A673 (cell line): ENCODE data around the gene FZD7. TPM values are rescaled to one million over a fixed set of nuclear protein-coding genes. Genes with fewer than 3 reads are reported as not detected.

ENCODE experiments used
- BruUV-seq: library from RNA; stranded (reverse); fragments of 400-500 nt; replicated peaks from 2 replicates; lab custom pipeline; 2021; lab: Mats Ljungman, UMichigan
- CTCF ChIA-PET: fragments of 300-600 bp; sonication (Branson Sonifier 250); formaldehyde crosslinking; loops from one replicate; lab custom pipeline; 2022; ENCODE audit warnings: antibody characterized with exemption; lab: Charles Lee
- POLR2A ChIA-PET: fragments of 300-600 bp; sonication (Branson Sonifier 250); formaldehyde crosslinking; loops from one replicate; lab custom pipeline; 2022; ENCODE audit warnings: antibody characterized with exemption; ENCODE audit not compliant: low non-redundant PET; lab: Charles Lee
- DNase-seq: peaks from one replicate; pipeline ENCODE4 v3.0.0-alpha.2; 2015; ENCODE audit warnings: low spot score
- H3K27ac ChIP-seq: fragments of 200-600 bp; sonication (generic); 2 replicates; pipeline ENCODE4 v1.5.1; 2016; ENCODE audit warnings: mixed run types, low read depth, mild to moderate bottlenecking, mixed read lengths, antibody characterized with exemption, low read length; ENCODE audit not compliant: poor library complexity, severe bottlenecking
- H3K27me3 ChIP-seq: fragments of 200-600 bp; sonication (generic); replicated peaks from 2 replicates; pipeline ENCODE4 v1.6.1; 2017; ENCODE audit warnings: mixed run types, low read depth, mild to moderate bottlenecking, mixed read lengths, antibody characterized with exemption, low read length; ENCODE audit not compliant: insufficient read depth, poor library complexity
- H3K36me3 ChIP-seq: fragments of 200-600 bp; sonication (generic); 2 replicates; pipeline ENCODE4 v1.6.1; 2016; ENCODE audit warnings: mixed run types, mild to moderate bottlenecking, mixed read lengths, antibody characterized with exemption, low read length; ENCODE audit not compliant: insufficient read depth, poor library complexity, severe bottlenecking
- H3K4me1 ChIP-seq: fragments of 200-600 bp; sonication (generic); 2 replicates; pipeline ENCODE4 v1.6.1; 2017; ENCODE audit warnings: mixed run types, mild to moderate bottlenecking, mixed read lengths, antibody characterized with exemption, low read length; ENCODE audit not compliant: insufficient read depth, poor library complexity, severe bottlenecking
- H3K4me3 ChIP-seq: fragments of 200-600 bp; sonication (generic); 2 replicates; pipeline ENCODE4 v1.5.1; 2016; ENCODE audit warnings: low read depth, mixed run types, mild to moderate bottlenecking, mixed read lengths, low read length; ENCODE audit not compliant: poor library complexity, severe bottlenecking
- H3K9me3 ChIP-seq: fragments of 200-600 bp; sonication (generic); 2 replicates; pipeline ENCODE4 v1.6.1; 2016; ENCODE audit warnings: mixed run types, low read depth, mild to moderate bottlenecking, mixed read lengths, antibody characterized with exemption, low read length; ENCODE audit not compliant: poor library complexity, severe bottlenecking
- CTCF ChIP-seq: fragments of 300-800, 200-600 bp; sonication (generic); conservative IDR thresholded peaks from 2 replicates; pipeline ENCODE4 v1.5.1; 2017; ENCODE audit warnings: low read depth, mild to moderate bottlenecking, antibody characterized with exemption, low read length, moderate library complexity, mixed read lengths
- EZH2 ChIP-seq: fragments of 200-600 bp; sonication (generic); IDR thresholded peaks from 2 replicates; pipeline ENCODE4 v1.6.1; 2017; ENCODE audit warnings: borderline replicate concordance, low read depth, mild to moderate bottlenecking, mixed read lengths, antibody characterized with exemption, low read length; ENCODE audit not compliant: poor library complexity, severe bottlenecking
- intact Hi-C: fragments of 100-400 bp; cut with micrococcal nuclease; formaldehyde crosslinking; loops from one replicate; pipeline ENCODE4 v1.10.0; 2022; ENCODE audit not compliant: unreplicated experiment
- total RNA-seq: library from RNA; stranded (reverse); gene quantifications from 2 replicates; pipeline ENCODE4 v1.2.3, GENCODE V29; 2021

Gene FZD7
- total RNA-seq, 1 experiment from 2014 or later: 14.1 TPM

GRCh38 chr2:202017940-202018339 is 15.7 kb upstream of the FZD7 start:
- intact Hi-C loops: no loop called here
- Histone ChIP-seq H3K27me3 (no peaks in the 10 kb centered on the region), H3K4me3 (no peak overlapping the region), H3K36me3 (no peaks in the 10 kb centered on the region), H3K27ac (no peak overlapping the region), H3K9me3 (no peaks in the 10 kb centered on the region), H3K4me1 (peaks cover 11% of the 10 kb centered on the region)
- POLR2A ChIA-PET: no interaction called here
- CTCF ChIA-PET: interaction anchor here (0.7 kb wide), 1 partner anchor 38 kb away, joined by 3 read pairs; no protein-coding TSS in a partner anchor
- TF ChIP-seq CTCF: no peak
- TF ChIP-seq EZH2: no peak
- BruUV-seq: no TSS peak
- no peak for DNase-seq

- intact Hi-C loops: no loop called here
- TF ChIP-seq CTCF (no peak), EZH2 (no peak)
- Histone ChIP-seq H3K9me3 (no peaks in the 10 kb centered on the region), H3K4me1 (peaks cover 11% of the 10 kb centered on the region), H3K36me3 (no peaks in the 10 kb centered on the region), H3K27me3 (no peaks in the 10 kb centered on the region), H3K4me3 (no peak overlapping the region), H3K27ac (no peak overlapping the region)
- BruUV-seq: no TSS peak
- POLR2A ChIA-PET: interaction anchor here (0.6 kb wide), 2 partner anchors 113 to 163 kb away, joined by 3 to 6 read pairs; no protein-coding TSS in a partner anchor
- CTCF ChIA-PET: no interaction called here
- DNase-seq: no peak
Observed at GRCh38 chr2:202018950-202019349, 14.7 kb upstream of the FZD7 start.

GRCh38 chr2:202019689-202020450 is 13.8 kb upstream of the FZD7 start:
- Histone ChIP-seq H3K27me3 (no peaks in the 10 kb centered on the region), H3K9me3 (no peaks in the 10 kb centered on the region), H3K4me3 (no peak overlapping the region), H3K27ac (no peak overlapping the region), H3K36me3 (no peaks in the 10 kb centered on the region), H3K4me1 (peaks cover 2% of the 10 kb centered on the region)
- ChIA-PET POLR2A (interaction anchor here (0.6 kb wide), 2 partner anchors 112 to 164 kb away, joined by 3 to 6 read pairs; no protein-coding TSS in a partner anchor), CTCF (no interaction called here)
- no TSS peak for BruUV-seq
- no peak for DNase-seq
- TF ChIP-seq EZH2 (no peak), CTCF (no peak)
- intact Hi-C loops: no loop called here
